Astrocyte (in vitro differentiated cells and primary cell): ENCODE data around the gene KNL1.

ENCODE experiments used
- EZH2 ChIP-seq: IDR thresholded peaks from 2 replicates; pipeline ENCODE4 v1.6.1; 2012; ENCODE audit warnings: mild to moderate bottlenecking, low read length, inconsistent platforms; ENCODE audit not compliant: insufficient read depth
- TF ChIP-seq, protein P1 (sequence below): IDR thresholded peaks from 2 replicates; pipeline ENCODE4 v1.5.1; 2011; ENCODE audit warnings: low read depth, mild to moderate bottlenecking, inconsistent platforms, low read length, moderate library complexity; ENCODE audit not compliant: insufficient read depth

DNA sequence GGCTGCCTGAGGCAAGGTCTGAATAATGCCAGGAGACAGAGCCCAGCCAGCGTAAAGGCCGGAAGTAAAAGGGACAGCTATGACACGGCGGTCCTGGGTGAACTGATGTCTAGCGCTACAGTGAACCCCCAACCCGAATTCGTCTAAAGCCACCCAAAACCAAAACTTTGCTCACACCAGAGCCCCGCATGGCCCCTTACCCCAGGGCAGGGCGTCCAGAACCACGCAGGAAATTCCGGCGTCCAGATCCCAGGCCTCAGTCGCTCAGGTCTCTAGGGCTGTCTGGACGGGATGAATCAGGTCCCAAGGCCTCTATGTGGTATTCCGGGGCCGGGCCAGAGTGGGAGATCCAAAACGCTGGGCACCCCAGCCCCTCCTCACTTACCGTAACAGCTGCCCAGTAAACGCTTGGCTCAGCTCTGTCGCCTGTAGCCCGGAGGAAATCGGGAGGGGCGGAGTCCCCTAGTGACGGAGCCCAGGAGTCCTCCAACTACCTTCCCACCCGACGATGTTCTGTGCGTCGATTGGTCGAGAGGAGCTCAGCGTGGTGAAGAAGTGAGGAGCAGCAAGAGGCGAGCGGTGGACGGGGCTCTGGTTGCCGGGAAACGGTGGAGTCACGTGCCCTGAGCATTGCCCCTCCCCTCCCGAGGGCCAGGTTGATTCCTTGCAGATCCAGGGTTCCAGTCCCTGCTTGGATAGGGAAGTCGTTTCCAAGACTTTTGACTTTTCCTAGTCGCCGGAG lies 29.3 kb upstream of the KNL1 start, which contains the start of gene CCDC32:
- TF ChIP-seq, protein P1, sequence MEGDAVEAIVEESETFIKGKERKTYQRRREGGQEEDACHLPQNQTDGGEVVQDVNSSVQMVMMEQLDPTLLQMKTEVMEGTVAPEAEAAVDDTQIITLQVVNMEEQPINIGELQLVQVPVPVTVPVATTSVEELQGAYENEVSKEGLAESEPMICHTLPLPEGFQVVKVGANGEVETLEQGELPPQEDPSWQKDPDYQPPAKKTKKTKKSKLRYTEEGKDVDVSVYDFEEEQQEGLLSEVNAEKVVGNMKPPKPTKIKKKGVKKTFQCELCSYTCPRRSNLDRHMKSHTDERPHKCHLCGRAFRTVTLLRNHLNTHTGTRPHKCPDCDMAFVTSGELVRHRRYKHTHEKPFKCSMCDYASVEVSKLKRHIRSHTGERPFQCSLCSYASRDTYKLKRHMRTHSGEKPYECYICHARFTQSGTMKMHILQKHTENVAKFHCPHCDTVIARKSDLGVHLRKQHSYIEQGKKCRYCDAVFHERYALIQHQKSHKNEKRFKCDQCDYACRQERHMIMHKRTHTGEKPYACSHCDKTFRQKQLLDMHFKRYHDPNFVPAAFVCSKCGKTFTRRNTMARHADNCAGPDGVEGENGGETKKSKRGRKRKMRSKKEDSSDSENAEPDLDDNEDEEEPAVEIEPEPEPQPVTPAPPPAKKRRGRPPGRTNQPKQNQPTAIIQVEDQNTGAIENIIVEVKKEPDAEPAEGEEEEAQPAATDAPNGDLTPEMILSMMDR, result no peak
- no peak for TF ChIP-seq EZH2
